ENCODE data around the gene OPCML.

DNA sequence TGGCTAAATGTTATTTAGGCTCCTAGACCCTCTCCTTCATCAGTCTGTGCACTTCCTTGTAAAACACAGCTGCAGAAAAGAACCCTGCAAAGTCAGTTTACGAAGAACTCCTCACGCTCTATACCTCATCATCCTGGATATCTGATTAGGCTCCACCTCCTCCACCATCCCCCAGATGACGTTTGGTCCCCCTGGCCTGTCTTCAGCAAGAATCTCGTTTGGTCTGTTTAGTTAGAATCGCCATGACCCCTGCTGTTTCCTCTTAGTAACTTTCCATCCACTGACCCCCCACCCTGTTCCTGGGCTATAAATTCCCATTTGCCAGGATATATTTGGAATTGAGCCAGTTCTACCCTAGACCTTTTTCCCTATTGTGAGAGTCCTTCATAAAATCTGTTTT lies 214.1 kb downstream of the OPCML start:
- TF ChIP-seq, protein P1, sequence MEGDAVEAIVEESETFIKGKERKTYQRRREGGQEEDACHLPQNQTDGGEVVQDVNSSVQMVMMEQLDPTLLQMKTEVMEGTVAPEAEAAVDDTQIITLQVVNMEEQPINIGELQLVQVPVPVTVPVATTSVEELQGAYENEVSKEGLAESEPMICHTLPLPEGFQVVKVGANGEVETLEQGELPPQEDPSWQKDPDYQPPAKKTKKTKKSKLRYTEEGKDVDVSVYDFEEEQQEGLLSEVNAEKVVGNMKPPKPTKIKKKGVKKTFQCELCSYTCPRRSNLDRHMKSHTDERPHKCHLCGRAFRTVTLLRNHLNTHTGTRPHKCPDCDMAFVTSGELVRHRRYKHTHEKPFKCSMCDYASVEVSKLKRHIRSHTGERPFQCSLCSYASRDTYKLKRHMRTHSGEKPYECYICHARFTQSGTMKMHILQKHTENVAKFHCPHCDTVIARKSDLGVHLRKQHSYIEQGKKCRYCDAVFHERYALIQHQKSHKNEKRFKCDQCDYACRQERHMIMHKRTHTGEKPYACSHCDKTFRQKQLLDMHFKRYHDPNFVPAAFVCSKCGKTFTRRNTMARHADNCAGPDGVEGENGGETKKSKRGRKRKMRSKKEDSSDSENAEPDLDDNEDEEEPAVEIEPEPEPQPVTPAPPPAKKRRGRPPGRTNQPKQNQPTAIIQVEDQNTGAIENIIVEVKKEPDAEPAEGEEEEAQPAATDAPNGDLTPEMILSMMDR (IDR thresholded peaks at IDR 0.05; ENCODE audit: insufficient read depth, low read length), result no peak
- no peak for TF ChIP-seq POLR2AphosphoS5 (IDR thresholded peaks at IDR 0.05; ENCODE audit: low read depth)
- TF ChIP-seq, protein P2, sequence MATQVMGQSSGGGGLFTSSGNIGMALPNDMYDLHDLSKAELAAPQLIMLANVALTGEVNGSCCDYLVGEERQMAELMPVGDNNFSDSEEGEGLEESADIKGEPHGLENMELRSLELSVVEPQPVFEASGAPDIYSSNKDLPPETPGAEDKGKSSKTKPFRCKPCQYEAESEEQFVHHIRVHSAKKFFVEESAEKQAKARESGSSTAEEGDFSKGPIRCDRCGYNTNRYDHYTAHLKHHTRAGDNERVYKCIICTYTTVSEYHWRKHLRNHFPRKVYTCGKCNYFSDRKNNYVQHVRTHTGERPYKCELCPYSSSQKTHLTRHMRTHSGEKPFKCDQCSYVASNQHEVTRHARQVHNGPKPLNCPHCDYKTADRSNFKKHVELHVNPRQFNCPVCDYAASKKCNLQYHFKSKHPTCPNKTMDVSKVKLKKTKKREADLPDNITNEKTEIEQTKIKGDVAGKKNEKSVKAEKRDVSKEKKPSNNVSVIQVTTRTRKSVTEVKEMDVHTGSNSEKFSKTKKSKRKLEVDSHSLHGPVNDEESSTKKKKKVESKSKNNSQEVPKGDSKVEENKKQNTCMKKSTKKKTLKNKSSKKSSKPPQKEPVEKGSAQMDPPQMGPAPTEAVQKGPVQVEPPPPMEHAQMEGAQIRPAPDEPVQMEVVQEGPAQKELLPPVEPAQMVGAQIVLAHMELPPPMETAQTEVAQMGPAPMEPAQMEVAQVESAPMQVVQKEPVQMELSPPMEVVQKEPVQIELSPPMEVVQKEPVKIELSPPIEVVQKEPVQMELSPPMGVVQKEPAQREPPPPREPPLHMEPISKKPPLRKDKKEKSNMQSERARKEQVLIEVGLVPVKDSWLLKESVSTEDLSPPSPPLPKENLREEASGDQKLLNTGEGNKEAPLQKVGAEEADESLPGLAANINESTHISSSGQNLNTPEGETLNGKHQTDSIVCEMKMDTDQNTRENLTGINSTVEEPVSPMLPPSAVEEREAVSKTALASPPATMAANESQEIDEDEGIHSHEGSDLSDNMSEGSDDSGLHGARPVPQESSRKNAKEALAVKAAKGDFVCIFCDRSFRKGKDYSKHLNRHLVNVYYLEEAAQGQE (IDR thresholded peaks at IDR 0.05; ENCODE audit: insufficient replicate concordance, low read depth), result no peak
- TF ChIP-seq GABPA (IDR thresholded peaks at IDR 0.05; ENCODE audit: low read depth), result no peak
- TF ChIP-seq SPI1 (IDR thresholded peaks at IDR 0.05; ENCODE audit: borderline replicate concordance, low read depth), result no peak

Measured in HL-60 (cell line).